ENCODE data around the gene PHAF1.

DNA sequence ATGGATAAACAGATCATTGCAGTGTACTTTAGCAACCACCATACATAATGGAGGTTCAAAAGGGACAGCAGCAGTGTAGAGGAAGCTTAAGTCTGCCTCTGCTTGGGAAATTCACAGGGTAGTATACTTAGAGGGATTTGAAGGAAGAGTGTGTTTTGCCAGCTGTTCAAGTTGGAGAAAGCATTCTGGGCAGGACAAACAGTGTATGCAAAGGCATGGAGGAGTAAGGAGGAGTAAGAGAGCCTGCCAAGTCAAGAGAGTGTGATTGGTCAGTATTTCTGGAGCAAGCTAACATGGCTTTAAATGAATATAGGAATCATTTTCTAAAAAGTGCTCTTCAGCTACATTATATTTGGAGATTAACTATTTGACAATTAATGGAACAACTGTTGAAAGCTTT lies 22.9 kb upstream of the PHAF1 start:
- TF ChIP-seq, protein P1, sequence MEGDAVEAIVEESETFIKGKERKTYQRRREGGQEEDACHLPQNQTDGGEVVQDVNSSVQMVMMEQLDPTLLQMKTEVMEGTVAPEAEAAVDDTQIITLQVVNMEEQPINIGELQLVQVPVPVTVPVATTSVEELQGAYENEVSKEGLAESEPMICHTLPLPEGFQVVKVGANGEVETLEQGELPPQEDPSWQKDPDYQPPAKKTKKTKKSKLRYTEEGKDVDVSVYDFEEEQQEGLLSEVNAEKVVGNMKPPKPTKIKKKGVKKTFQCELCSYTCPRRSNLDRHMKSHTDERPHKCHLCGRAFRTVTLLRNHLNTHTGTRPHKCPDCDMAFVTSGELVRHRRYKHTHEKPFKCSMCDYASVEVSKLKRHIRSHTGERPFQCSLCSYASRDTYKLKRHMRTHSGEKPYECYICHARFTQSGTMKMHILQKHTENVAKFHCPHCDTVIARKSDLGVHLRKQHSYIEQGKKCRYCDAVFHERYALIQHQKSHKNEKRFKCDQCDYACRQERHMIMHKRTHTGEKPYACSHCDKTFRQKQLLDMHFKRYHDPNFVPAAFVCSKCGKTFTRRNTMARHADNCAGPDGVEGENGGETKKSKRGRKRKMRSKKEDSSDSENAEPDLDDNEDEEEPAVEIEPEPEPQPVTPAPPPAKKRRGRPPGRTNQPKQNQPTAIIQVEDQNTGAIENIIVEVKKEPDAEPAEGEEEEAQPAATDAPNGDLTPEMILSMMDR (IDR thresholded peaks at IDR 0.05) = no peak
- no peak for TF ChIP-seq EZH2 (IDR thresholded peaks at IDR 0.05)
